Fibroblast of mammary gland (primary cell): ENCODE data around the gene NEU2.

Source experiments
- DNase-seq: peaks from one replicate; pipeline ENCODE4 v3.0.0-alpha.2; 2010; ENCODE audit warnings: low read depth
- H3K4me3 ChIP-seq: 2 replicates; pipeline ENCODE4 v1.5.1; 2011; ENCODE audit warnings: low read depth, mild to moderate bottlenecking, low read length, moderate library complexity; ENCODE audit not compliant: control insufficient read depth
- TF ChIP-seq, protein P1 (sequence below): conservative IDR thresholded peaks from 2 replicates; pipeline ENCODE4 v1.5.1; 2011; ENCODE audit warnings: low read depth, low read length, inconsistent platforms; ENCODE audit not compliant: control insufficient read depth, insufficient read depth

Gene NEU2

DNA sequence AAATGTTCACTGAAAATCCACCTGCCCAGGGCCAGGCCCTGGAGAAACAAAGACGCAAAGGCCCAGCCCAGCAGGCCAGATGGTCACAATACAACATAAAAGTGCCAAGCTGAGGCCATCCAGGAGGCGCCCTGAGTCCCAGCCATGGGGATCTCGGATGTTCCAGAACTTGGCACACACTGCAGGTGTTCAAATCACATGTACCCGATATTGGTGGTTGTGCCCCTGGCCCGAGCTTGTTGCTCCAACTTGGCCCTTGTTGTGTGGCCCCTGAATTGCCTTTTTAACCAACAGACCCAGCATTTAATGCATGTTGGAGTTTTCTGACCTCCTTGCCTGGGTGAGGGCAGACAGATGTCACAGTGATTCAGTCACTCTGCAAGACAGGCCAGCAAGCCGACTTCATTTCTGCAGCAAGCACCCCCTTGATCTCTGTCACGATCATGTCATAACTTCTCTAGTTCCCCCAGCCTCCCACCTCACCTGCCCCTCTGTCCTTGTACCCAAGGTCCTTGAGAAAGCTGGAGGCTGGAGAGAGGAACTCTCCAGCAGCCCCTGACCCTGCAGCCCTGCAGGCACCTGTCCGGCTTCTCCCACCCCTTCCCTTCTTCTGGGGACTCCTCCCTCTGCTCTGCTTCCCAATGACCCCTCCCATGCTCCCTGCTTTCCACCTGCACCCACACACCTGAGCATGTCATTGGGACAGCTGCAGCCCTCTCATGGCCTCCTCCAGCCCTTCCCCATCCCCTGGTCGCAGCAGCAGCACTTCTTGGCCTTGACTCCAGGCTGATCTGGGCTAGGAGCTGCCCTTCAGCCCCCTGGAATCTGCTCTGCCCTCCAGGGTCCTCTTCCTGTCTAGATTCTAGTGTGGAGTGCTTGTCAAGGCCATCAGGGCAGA is 28.6 kb upstream of the NEU2 start:
- H3K4me3 ChIP-seq: no peak overlapping the region
- TF ChIP-seq, protein P1, sequence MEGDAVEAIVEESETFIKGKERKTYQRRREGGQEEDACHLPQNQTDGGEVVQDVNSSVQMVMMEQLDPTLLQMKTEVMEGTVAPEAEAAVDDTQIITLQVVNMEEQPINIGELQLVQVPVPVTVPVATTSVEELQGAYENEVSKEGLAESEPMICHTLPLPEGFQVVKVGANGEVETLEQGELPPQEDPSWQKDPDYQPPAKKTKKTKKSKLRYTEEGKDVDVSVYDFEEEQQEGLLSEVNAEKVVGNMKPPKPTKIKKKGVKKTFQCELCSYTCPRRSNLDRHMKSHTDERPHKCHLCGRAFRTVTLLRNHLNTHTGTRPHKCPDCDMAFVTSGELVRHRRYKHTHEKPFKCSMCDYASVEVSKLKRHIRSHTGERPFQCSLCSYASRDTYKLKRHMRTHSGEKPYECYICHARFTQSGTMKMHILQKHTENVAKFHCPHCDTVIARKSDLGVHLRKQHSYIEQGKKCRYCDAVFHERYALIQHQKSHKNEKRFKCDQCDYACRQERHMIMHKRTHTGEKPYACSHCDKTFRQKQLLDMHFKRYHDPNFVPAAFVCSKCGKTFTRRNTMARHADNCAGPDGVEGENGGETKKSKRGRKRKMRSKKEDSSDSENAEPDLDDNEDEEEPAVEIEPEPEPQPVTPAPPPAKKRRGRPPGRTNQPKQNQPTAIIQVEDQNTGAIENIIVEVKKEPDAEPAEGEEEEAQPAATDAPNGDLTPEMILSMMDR: no peak
- DNase-seq: no peak

DNA sequence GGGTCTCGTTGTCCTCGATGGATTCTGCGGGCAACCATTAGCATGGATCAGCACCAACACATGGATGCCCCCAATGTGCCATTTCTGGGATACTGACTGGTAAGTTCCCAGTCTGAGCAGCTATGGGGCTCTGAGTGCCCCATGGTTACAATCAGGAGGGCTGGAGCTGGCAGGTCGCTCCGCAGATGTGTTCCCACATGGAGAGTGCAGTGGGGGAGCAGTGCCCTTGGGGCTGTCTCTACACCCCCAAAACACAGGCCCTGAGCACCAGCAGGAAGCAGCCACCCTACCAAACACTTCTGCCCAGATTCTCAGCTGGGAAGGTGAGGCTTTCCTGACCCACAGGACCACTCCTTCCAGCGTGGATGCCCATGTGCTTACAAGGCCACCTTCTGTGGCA is 27.4 kb upstream of the NEU2 start:
- DNase-seq: no peak
- TF ChIP-seq, protein P1: no peak
- H3K4me3 ChIP-seq: no peak overlapping the region

DNA sequence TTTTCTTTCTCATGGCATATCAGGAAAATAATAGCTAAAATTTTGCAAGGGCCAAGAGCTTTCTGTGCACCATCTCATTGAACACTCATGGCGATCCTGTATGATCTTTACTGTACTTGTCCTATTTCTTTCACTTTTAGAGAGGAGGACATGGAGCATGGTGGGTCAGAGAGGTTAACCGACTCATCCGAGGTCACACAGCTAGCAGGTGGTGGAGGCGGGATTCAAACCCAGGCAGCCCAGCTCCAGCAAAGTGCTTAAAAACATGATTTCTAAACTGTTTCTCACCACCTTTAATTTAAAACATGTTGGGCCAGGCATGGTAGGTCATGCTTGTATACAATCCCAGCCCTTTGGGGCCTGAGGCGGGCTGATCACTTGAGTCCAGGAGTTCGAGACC is 25.8 kb upstream of the NEU2 start:
- DNase-seq: no peak
- no peak overlapping the region for H3K4me3 ChIP-seq
- TF ChIP-seq, protein P1: no peak

DNA sequence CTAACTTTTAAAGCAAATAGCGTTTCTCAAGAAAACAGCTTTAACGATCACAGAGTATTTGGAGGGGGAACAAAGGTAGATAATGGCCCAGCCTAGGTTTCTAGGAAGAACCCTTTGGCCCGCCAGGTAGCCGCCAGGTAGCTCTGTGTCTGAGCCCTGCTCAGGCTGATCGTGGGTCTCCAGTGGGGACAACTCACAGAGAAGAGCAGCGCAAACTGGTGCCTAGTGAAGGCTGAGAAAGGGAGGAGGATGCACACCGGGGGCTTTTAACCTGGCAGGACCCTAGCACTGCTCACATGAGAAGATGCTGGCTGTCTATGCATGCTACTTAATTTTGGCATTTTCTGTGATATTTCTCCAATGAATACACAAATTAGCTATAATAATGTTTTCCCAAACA is 25.2 kb upstream of the NEU2 start:
- no peak overlapping the region for H3K4me3 ChIP-seq
- TF ChIP-seq, protein P1: no peak
- no peak for DNase-seq

DNA sequence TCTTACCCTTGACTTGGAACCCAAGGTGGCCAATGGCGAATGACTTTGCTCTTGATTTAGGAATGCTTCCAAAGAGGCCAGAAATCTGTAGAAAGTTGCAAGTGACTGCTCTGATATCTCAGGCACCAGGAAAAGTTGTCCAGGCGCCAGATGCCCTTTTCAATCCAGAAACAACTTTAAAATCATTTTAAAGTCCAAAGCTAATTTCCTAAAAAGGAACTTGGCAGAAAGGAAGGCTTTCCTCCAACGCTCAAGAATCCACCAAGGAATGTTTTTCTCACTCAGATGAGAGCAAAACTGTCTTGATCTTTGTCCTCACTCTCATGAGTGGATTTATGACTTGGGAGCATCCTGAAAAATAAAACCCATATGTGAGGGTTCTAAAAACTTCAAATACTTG is 24.7 kb upstream of the NEU2 start:
- no peak for DNase-seq
- H3K4me3 ChIP-seq: no peak overlapping the region
- TF ChIP-seq, protein P1: no peak

DNA sequence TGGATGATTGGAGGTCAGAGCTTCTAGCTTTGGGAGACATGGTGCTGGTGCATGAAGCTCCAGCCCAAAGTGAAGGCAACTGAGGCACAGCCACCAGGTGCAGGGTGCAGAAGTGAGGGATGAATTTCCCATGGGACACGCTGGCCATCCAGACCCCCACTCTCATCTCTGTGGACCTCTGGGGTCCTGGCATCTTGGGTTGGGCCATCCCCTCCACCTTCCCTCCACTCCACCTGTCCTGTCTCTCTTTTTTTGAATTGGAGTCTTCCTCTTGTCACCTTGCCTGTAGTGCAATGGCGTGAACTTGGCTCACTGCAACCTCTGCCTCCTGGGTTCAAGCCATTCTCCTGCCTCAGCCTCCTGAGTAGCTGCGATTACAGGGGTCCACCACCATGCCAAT is 22.8 kb upstream of the NEU2 start:
- H3K4me3 ChIP-seq: no peak overlapping the region
- TF ChIP-seq, protein P1: no peak

More for the DNA sequence above, 22.8 kb upstream of the NEU2 start:
- DNase-seq: no peak
